Hematopoietic multipotent progenitor cell treated with erythropoietin and hydrocortisone succinate and interleukin-3 and kit ligand, for 17 days (in vitro differentiated cells): ENCODE results near the gene CORO1C.
A peak's percentile ranks its signal among the peaks of the same experiment; 100 is the strongest.
"Not testable (repeated sequence)": the region's sequence is repeated elsewhere in the genome, so short reads cannot be mapped to it uniquely, and the experiment has no call there.

Source experiments
- DNase-seq: peaks from one replicate; pipeline ENCODE4 v3.0.0-alpha.2; 2015; ENCODE audit warnings: low spot score

CORO1C gene

GRCh38 chr12:108731105-108731865 lies at the start of gene CORO1C:
CORO1C (minus strand) TSS chr12:108731518; CDS start chr12:108701318, 30,200 bp downstream.
- peak; percentile 100 for DNase-seq

GRCh38 chr12:108779998-108780688 lies 48.8 kb upstream of the CORO1C start:
- no peak for DNase-seq

GRCh38 chr12:108778053-108778452 lies 46.7 kb upstream of the CORO1C start:
- DNase-seq = no peak

GRCh38 chr12:108777156-108777555 lies 45.8 kb upstream of the CORO1C start:
- DNase-seq = no peak

GRCh38 chr12:108773798-108774788 lies 42.8 kb upstream of the CORO1C start:
- DNase-seq = no peak

GRCh38 chr12:108772891-108773797 lies 41.8 kb upstream of the CORO1C start:
- DNase-seq = no peak

GRCh38 chr12:108772247-108772646 lies 40.9 kb upstream of the CORO1C start:
- DNase-seq = no peak

- not testable (repeated sequence) for DNase-seq
Observed at GRCh38 chr12:108771835-108772234, 40.5 kb upstream of the CORO1C start.

GRCh38 chr12:108770963-108771362 lies 39.6 kb upstream of the CORO1C start:
- DNase-seq = no peak

GRCh38 chr12:108770269-108770829 lies 39.0 kb upstream of the CORO1C start:
- DNase-seq = no peak

- peak; percentile 29 for DNase-seq
Observed at GRCh38 chr12:108768591-108769500, 37.5 kb upstream of the CORO1C start.

GRCh38 chr12:108766294-108766693 lies 35.0 kb upstream of the CORO1C start:
- DNase-seq = no peak

GRCh38 chr12:108765289-108765764 lies 34.0 kb upstream of the CORO1C start:
- no peak for DNase-seq

- no peak for DNase-seq
Observed at GRCh38 chr12:108764540-108765288, 33.4 kb upstream of the CORO1C start.

- DNase-seq = no peak
Observed at GRCh38 chr12:108761226-108761625, 29.9 kb upstream of the CORO1C start.

- no peak for DNase-seq
Observed at GRCh38 chr12:108759924-108760323, 28.6 kb upstream of the CORO1C start.

- no peak for DNase-seq
Observed at GRCh38 chr12:108757856-108758255, 26.5 kb upstream of the CORO1C start.

- no peak for DNase-seq
Observed at GRCh38 chr12:108756421-108756820, 25.1 kb upstream of the CORO1C start.

- no peak for DNase-seq
Observed at GRCh38 chr12:108755481-108755880, 24.2 kb upstream of the CORO1C start.
